Stomach (tissue), 4 donors: ENCODE data around the gene HEPACAM2.

Experiments used
- EP300 ChIP-seq: sonication (generic); formaldehyde crosslinking; IDR thresholded peaks from one replicate; pipeline ENCODE4 v1.6.1; 2017; ENCODE audit warnings: antibody characterized with exemption
- TF ChIP-seq, protein P1 (sequence below), 7 experiments: fragments of 450-650 bp in 4 of 7; fragments of 200-600 bp in 3 of 7; sonication (generic) in 3 of 7; IDR thresholded peaks; one replicate each; pipeline ENCODE4 v1.5.1; 2016 to 2019; ENCODE audit warnings: antibody characterized with exemption in 7 of 7, control low read depth in 2 of 7, mild to moderate bottlenecking in 1 of 7

GRCh38 chr7:93232673-93233018 lies 6.4 kb upstream of the HEPACAM2 start:
- TF ChIP-seq, protein P1, sequence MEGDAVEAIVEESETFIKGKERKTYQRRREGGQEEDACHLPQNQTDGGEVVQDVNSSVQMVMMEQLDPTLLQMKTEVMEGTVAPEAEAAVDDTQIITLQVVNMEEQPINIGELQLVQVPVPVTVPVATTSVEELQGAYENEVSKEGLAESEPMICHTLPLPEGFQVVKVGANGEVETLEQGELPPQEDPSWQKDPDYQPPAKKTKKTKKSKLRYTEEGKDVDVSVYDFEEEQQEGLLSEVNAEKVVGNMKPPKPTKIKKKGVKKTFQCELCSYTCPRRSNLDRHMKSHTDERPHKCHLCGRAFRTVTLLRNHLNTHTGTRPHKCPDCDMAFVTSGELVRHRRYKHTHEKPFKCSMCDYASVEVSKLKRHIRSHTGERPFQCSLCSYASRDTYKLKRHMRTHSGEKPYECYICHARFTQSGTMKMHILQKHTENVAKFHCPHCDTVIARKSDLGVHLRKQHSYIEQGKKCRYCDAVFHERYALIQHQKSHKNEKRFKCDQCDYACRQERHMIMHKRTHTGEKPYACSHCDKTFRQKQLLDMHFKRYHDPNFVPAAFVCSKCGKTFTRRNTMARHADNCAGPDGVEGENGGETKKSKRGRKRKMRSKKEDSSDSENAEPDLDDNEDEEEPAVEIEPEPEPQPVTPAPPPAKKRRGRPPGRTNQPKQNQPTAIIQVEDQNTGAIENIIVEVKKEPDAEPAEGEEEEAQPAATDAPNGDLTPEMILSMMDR (IDR thresholded peaks at IDR 0.05), result no peak
- no peak for TF ChIP-seq EP300
